HCT116 (cell line): ENCODE data around the gene EVL.

Experiments
- CEBPB ChIP-seq: IDR thresholded peaks from 2 replicates; pipeline ENCODE4 v1.6.1; 2012; ENCODE audit warnings: low read depth
- CTCF ChIP-seq, 3 experiments: fragments of 200-600 bp in 1 of 3; sonication (generic) in 1 of 3; IDR thresholded peaks in 2 of 3; conservative IDR thresholded peaks in 1 of 3; 2 replicates each; pipeline ENCODE4 v1.5.1; 2012 to 2017; ENCODE audit warnings: low read depth in 2 of 3, low read length in 2 of 3, antibody characterized with exemption in 1 of 3, borderline replicate concordance in 1 of 3, control low read depth in 1 of 3, mild to moderate bottlenecking in 1 of 3, mixed read lengths in 1 of 3, mixed run types in 1 of 3, moderate library complexity in 1 of 3; ENCODE audit not compliant: insufficient read depth in 1 of 3
- MAX ChIP-seq: IDR thresholded peaks from 2 replicates; pipeline ENCODE4 v1.6.1; 2012
- POLR2A ChIP-seq: IDR thresholded peaks from 2 replicates; pipeline ENCODE4 v1.7.0; 2011; ENCODE audit warnings: borderline replicate concordance; ENCODE audit not compliant: insufficient read depth, insufficient read length; ENCODE audit errors: extremely low read depth
- SP1 ChIP-seq: IDR thresholded peaks from 2 replicates; pipeline ENCODE4 v1.6.1; 2012; ENCODE audit warnings: low read depth

GRCh38 chr14:100030452-100031153 lies 34.6 kb upstream of the EVL start:
- no peak for TF ChIP-seq CTCF (IDR thresholded peaks at IDR 0.05 in 2 of 3, conservative IDR thresholded peaks at IDR 0.05 in 1 of 3; ENCODE audit: borderline replicate concordance in 1 of 3, insufficient read depth in 1 of 3, low read depth in 2 of 3, low read length in 2 of 3)
- TF ChIP-seq POLR2A: no peak
- TF ChIP-seq SP1: no peak
- TF ChIP-seq CEBPB: no peak
- TF ChIP-seq MAX: no peak
